ENCODE measurements around the gene NCBP3.

DNA sequence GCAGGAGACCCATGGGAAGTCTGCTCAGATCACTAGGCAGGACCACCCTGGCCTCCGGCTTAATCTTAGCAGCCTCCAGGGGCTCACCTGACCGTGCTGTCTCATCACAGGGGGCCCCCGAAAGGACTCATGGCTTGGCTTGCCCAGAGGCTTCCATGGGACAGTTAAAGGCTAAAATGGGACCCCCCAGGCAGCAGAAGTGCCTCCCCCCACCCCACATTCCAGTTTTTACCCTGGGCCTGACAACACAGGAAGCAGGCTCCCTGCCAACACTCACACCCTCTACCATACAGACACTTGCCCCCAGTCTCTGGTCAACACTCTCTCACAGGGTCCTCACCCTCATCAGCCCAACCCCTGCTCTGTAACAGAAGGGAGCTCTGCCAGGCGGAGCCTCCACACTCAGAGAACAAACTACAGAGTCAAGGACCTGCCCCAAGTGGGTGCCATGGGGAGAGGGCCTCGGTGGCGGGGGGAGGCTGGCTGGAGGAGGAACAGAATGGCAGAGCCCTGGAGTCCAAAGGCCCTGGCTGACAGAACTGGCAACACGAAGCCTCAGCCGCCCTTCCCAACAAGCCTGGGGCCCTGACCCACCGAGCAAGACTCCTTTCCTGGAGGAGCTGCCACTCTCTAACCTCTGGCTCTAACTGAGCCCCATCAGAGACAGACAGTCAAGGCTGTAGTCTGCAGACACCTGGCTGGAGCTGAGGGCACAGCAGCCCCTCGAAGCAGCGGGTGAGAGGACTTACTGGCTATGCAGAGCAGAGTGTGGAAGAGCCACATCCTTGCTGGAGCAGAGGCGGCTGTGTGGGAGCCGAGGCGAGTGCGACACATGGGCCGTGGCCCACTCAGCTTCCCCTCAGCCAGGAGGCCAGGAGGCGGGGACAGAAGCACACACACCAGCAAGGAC lies 45.4 kb downstream of the NCBP3 start, which contains the start of gene ITGAE:
- TF ChIP-seq CTCF (IDR thresholded peaks at IDR 0.05) = no peak
- TF ChIP-seq ZFX (IDR thresholded peaks at IDR 0.05; ENCODE audit: borderline replicate concordance) = no peak

All from 22Rv1 (cell line).